ENCODE results near the gene KATNB1. TPM values are rescaled to one million over a fixed set of nuclear protein-coding genes. Genes with fewer than 3 reads are reported as not detected.

Gene KATNB1
- total RNA-seq, 1 experiment from 2014 or later = 60.4 TPM

DNA sequence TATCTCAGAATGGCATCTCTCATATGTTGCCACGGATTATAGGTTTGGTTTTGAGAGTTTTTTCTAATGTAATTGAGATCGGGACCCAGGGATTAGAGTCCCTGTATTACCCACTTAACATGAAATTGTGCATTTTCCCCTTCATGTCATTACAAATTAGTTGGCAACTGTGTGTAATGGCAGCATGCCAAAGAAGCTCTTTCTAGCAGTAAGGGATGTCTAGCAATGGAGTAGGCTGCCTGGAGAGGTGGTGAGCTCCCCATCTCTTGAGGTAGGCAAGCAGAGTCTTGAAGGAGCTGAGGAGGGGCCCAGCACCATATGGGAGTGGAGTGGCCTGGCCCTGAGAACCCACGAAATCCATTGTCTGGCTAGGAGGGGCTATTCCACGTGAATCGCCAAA is 10.0 kb upstream of the KATNB1 start:
- Mint-ChIP-seq H3K9me3 (no peaks in the 10 kb centered on the region), H3K36me3 (no peaks in the 10 kb centered on the region), H3K27me3 (ENCODE audit: low read depth) (no peaks in the 10 kb centered on the region), H3K4me3 (no peak overlapping the region), H3K27ac (no peak overlapping the region), H3K4me1 (no peaks in the 10 kb centered on the region)
- ChIA-PET CTCF (no interaction called here), POLR2A (no interaction called here)
- no peak for DNase-seq (ENCODE audit: low spot score)
- ATAC-seq = no peak
- TF ChIP-seq FOXJ3 (CRISPR knock-in tag; IDR thresholded peaks at IDR 0.05; ENCODE audit: borderline replicate concordance) = no peak
- TF ChIP-seq EMX1 (CRISPR knock-in tag; IDR thresholded peaks at IDR 0.05) = no peak
- TF ChIP-seq, protein P1, sequence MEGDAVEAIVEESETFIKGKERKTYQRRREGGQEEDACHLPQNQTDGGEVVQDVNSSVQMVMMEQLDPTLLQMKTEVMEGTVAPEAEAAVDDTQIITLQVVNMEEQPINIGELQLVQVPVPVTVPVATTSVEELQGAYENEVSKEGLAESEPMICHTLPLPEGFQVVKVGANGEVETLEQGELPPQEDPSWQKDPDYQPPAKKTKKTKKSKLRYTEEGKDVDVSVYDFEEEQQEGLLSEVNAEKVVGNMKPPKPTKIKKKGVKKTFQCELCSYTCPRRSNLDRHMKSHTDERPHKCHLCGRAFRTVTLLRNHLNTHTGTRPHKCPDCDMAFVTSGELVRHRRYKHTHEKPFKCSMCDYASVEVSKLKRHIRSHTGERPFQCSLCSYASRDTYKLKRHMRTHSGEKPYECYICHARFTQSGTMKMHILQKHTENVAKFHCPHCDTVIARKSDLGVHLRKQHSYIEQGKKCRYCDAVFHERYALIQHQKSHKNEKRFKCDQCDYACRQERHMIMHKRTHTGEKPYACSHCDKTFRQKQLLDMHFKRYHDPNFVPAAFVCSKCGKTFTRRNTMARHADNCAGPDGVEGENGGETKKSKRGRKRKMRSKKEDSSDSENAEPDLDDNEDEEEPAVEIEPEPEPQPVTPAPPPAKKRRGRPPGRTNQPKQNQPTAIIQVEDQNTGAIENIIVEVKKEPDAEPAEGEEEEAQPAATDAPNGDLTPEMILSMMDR (IDR thresholded peaks at IDR 0.05) = no peak
- TF ChIP-seq, protein P2, sequence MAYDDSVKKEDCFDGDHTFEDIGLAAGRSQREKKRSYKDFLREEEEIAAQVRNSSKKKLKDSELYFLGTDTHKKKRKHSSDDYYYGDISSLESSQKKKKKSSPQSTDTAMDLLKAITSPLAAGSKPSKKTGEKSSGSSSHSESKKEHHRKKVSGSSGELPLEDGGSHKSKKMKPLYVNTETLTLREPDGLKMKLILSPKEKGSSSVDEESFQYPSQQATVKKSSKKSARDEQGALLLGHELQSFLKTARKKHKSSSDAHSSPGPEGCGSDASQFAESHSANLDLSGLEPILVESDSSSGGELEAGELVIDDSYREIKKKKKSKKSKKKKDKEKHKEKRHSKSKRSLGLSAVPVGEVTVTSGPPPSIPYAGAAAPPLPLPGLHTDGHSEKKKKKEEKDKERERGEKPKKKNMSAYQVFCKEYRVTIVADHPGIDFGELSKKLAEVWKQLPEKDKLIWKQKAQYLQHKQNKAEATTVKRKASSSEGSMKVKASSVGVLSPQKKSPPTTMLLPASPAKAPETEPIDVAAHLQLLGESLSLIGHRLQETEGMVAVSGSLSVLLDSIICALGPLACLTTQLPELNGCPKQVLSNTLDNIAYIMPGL (CRISPR knock-in tag; IDR thresholded peaks at IDR 0.05) = no peak
- TF ChIP-seq ZNF416 (CRISPR knock-in tag; IDR thresholded peaks at IDR 0.05) = no peak
- no peak for TF ChIP-seq ZNF121 (CRISPR knock-in tag; IDR thresholded peaks at IDR 0.05)
- TF ChIP-seq MYBL2 (CRISPR knock-in tag; IDR thresholded peaks at IDR 0.05) = no peak

DNA sequence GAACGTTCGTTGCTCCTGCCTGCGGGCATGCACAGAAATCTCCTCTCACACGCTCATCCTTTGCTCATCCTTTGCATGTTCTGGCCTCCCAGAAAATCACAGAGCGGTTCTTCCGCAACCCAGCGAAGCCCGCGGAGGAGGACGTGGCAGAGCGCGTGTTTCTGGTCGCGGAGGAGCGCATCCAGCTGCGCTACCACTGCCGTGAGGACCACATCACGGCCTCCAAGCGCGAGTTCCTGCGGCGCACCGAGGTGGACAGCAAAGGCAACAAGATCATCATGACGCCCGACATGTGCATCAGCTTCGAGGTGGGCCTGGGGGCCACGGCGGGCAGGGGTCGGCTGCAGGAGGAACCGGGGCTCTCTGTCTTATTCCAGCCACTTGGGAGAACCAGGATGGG is 9.6 kb upstream of the KATNB1 start:
- CTCF ChIA-PET = no interaction called here
- TF ChIP-seq ESRRA (CRISPR knock-in tag; IDR thresholded peaks at IDR 0.05; ENCODE audit: borderline replicate concordance) = no peak
- no peak for TF ChIP-seq CREM (CRISPR knock-in tag; IDR thresholded peaks at IDR 0.05)
- TF ChIP-seq SP1 (CRISPR knock-in tag; conservative IDR thresholded peaks at IDR 0.05) = no peak
- no peak for TF ChIP-seq NR2C2 (CRISPR knock-in tag; IDR thresholded peaks at IDR 0.05)
- TF ChIP-seq SMAD3 (CRISPR knock-in tag; IDR thresholded peaks at IDR 0.05; ENCODE audit: borderline replicate concordance) = no peak
- TF ChIP-seq, protein P3, sequence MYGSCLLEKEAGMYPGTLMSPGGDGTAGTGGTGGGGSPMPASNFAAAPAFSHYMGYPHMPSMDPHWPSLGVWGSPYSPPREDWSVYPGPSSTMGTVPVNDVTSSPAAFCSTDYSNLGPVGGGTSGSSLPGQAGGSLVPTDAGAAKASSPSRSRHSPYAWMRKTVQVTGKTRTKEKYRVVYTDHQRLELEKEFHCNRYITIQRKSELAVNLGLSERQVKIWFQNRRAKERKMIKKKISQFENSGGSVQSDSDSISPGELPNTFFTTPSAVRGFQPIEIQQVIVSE (CRISPR knock-in tag; IDR thresholded peaks at IDR 0.05; ENCODE audit: borderline replicate concordance) = no peak
- no peak for TF ChIP-seq ZBTB21 (CRISPR knock-in tag; IDR thresholded peaks at IDR 0.05; ENCODE audit: borderline replicate concordance)
- no peak for TF ChIP-seq SMAD4 (CRISPR knock-in tag; IDR thresholded peaks at IDR 0.05)
- no peak for TF ChIP-seq GABPB1 (CRISPR knock-in tag; IDR thresholded peaks at IDR 0.05)
- TF ChIP-seq OVOL2 (CRISPR knock-in tag; IDR thresholded peaks at IDR 0.05; ENCODE audit: borderline replicate concordance) = no peak
- TF ChIP-seq, protein P2 (CRISPR knock-in tag; IDR thresholded peaks at IDR 0.05) = no peak
- TF ChIP-seq TEAD4 (CRISPR knock-in tag; IDR thresholded peaks at IDR 0.05) = no peak
- TF ChIP-seq, protein P1 (IDR thresholded peaks at IDR 0.05) = no peak
- TF ChIP-seq ZNF416 (CRISPR knock-in tag; IDR thresholded peaks at IDR 0.05) = no peak
- TF ChIP-seq RELA (CRISPR knock-in tag; IDR thresholded peaks at IDR 0.05; ENCODE audit: borderline replicate concordance) = no peak
- TF ChIP-seq GTF2I (CRISPR knock-in tag; conservative IDR thresholded peaks at IDR 0.05) = no peak
- POLR2A ChIA-PET = no interaction called here
- Mint-ChIP-seq H3K36me3 (no peaks in the 10 kb centered on the region), H3K9me3 (no peaks in the 10 kb centered on the region), H3K27me3 (ENCODE audit: low read depth) (no peaks in the 10 kb centered on the region), H3K4me1 (no peaks in the 10 kb centered on the region), H3K4me3 (no peak overlapping the region), H3K27ac (no peak overlapping the region)
- DNase-seq (ENCODE audit: low spot score) = no peak
- ATAC-seq = no peak
